HG03432 (cell line): ENCODE measurements around the gene PRKN.

Experiments
- ATAC-seq: cut with Tn5 transposase; IDR thresholded peaks from one replicate; pipeline ENCODE4 v1.9.1; 2021; ENCODE audit warnings: mild to moderate bottlenecking, moderate library complexity; ENCODE audit not compliant: unreplicated experiment

Gene PRKN

DNA sequence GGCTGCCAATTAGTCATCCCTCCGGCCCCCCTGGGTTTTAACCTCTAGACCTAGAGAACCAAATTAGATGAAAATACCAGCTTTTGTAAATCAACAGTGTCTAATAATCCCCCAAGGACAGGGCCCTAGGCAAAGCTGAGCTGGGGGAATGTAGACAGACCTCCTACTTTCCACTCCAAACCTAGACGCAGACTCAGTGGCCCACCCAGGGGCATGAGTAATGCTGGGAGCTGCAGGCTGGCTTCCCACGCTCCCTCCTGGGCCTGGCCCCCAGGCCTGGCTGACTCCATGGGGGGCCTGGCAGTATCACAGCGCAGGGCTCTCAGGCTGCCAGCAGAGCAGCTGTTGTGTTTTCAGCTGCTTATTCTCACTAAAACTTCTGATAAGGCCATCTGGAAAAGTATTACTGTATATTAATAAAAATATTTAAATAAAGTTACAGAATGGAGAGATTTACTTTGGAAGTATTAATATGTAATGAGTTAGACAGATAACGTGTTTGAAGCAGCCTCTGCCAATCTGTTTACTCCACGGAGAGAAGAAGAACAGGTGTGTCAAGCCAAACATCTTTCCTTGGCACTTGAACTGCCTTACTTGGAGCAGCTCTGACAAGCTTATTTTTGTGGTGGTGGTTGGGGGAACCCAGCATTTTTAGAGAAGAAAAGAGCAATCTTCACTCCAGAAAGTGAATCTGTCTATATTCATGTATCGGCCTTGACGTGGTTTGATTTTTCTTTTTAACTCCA is 1309.7 kb downstream of the PRKN start:
- peak; percentile 27 for ATAC-seq

DNA sequence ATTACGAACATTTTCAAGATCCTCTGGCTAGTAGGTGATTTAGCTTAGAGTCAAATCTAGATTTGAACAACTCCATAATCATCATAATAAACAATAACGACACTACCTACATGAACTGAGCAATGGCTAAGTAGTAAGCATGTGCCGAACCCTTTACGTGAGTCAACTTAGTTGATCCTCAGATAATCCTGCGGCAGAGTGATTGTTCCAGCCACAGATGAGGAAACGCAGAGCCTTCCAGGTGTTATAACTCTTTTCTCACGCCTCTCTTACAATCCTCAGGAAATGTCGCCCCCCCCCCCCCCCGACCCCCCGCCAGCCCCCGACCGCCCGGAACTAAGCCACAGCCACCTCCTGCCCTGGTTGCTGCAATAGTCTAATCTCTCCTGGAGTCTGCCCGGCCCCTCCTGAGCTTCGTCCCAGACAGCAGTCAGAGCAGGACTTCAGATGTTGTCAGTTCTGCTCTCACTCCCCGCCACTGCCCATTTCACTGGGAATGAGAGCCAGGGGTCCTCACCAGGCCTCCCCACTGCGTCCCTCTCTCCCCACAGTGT is 1312.2 kb downstream of the PRKN start:
- ATAC-seq = no peak

DNA sequence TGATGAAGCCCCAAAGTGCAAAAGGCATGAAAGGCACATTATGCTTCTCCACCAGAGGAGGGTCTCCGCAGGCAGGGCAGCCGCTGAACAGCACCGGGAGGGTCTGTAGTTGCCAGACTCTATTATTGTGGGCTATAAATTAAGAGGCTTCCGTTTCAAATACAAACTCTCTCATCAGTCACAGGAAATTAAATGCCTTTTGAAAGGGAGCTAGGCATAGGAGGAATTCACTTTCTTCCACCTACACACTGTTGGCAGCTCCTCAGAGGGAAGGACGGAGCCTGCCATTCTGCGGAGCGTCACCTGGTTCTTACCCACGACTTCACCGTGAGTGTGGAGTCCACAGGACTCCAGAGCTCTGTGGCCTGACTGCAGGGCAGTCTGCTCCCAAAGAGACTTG is 1312.9 kb downstream of the PRKN start:
- ATAC-seq = no peak

DNA sequence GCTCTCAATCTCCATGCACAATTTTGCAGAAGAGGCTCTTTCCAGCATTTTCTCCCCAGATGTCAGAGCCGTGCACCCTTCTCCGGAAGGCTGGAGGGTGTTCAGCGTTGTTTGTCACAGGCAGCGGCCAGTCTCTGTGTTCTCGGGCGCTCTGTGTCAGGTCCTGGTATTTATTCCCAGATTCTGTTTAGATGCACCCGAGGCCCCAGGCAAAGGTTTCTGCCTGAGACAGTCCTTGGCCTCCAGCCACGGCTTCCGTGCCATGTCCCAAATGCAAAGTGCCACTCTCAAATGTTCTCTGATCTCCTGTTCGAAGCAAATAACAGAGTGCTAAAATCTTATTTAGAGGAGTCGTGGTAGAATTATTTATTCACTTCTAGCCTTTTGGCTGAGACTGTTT is 1313.4 kb downstream of the PRKN start:
- no peak for ATAC-seq

DNA sequence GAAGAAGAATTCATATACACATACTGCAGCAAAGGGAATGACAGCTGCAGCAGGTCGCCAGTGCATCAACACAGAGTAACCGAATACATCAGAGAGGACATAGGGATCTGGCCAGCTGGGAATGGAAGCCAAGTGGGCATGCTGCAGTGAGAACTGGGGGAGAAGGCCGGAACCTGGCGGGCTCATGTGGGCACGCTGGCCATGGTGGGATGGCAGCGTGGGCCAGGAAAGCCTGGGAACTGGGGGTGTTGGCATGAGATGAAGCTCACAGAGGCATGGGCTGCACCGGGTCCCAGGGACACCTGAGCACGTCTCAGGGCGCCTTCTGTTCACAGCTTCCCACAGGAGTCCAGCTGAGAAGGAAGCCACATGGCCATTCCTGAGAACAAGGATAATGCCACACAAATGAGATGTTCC is 1314.2 kb downstream of the PRKN start:
- ATAC-seq = no peak

DNA sequence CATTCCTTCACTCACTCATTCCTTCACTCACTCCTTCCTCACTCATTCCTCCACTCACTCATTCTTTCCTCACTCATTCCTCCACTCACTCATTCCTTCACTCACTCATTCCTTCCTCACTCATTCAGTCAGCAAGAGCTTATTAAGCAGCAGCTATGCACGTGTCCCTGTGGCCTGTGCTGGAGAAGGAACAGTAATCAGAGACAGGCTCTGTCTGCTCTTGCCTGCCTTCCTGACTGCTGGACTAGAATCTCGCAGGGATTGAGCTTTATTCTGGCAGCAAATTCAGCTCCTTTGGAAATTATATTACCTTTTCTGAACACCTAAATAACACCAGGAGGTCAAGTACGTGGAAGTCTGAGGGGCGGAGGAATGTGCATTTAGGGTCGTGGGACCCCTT is 1314.8 kb downstream of the PRKN start:
- no peak for ATAC-seq

DNA sequence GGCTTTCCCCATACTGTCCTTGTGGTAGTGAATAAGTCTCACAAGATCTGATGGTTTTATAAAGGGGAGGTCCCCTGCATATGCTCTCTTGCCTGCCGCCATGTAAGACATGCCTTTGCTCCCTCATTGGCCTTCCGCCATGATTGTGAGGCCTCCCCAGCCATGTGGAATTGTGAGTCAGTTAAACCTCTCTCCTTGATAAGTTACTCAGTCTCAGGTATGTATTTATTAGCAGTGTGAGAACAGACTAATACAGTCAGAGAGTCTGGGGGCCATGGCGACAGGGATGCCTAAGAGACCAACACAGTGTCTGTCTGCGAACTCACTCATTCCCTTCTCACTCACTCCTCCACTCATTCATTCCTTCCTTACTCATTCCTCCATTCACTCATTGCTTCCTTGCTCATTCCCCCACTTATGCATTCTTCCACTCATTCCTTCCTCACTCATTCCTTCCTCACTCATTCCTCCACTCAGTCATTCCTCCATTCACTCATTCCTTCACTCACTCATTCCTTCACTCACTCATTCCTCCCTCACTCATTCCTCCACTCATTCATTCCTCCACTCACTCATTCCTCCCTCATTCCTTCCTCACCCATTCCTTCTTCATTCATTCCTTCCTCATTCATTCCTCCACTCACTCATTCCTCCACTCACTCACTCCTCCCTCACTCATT is 1316.2 kb downstream of the PRKN start:
- no peak for ATAC-seq

DNA sequence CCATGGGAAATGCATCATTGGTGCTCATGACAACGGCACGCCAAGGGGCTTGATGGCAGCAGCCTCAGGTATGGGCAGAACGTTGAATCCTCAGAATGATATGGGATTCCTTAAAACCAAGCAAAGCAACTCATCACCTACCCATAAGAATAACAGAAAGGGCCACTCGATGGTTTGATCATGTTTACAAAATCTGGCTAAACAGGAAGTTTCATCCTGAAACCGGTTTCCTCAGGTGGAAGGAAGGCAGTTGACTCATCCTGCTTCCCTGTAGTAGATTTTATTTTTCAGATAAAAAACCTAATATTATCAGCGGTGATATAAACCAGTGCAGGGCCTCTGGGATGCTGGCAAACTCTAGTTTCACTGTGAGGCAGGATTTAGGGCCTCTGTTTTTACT is 1316.8 kb downstream of the PRKN start:
- ATAC-seq = no peak

DNA sequence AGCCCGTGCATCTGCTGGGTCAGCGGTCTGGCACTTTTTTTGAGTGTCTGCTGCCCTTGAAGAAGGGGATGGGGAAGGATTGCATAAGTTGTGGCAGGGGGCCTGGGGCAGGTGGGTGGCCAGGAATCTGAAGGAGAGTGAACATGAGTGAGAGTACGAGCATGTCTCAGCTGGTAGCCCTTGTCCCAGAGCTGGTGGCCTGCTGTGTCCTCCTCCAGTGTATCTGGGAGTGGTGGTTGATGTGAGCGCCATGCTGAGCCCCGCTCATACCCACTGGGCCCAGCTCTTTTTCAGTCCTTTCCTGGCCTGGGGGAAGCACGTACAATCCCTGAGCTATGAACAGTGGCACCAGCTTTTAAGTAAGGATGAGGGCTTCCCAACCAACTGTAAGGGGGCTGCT is 1317.5 kb downstream of the PRKN start:
- no peak for ATAC-seq

DNA sequence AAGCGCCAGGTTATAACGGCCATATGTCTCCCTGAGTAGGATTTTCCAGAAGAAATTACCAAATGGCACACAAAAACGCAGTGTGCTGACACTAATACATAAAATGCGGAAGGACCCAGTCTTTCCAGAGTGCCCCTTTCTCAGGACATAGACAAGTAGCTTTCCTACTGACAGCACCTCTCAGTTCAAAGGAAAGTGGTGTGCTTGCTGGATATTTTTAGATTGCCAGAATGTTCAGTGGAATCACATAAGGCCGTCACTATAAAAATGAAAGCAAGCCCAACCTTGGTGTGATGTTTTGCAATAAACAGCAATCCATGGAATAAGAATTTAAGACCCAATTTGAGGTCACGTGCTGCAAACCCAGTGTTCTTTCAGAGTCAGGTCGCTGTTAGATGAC is 1318.2 kb downstream of the PRKN start:
- no peak for ATAC-seq

DNA sequence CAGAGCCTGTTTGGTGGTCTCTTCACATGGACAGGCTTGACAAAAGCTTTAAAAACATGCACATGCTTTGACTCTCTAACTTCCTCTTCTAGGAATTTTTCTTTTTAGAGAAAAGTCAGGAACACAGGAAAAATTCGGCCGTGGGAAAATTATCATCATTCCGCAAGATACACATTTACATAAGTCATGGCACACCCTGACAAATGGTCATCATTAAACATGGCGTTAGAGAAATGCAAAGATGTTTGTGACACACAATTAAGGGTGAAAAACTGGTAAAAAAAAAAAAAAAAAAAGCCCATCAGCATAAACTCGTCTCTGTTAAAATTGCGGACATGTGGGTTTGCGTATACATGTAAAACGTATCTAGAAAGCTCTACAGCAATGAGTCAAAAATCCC is 1319.5 kb downstream of the PRKN start:
- no peak for ATAC-seq

DNA sequence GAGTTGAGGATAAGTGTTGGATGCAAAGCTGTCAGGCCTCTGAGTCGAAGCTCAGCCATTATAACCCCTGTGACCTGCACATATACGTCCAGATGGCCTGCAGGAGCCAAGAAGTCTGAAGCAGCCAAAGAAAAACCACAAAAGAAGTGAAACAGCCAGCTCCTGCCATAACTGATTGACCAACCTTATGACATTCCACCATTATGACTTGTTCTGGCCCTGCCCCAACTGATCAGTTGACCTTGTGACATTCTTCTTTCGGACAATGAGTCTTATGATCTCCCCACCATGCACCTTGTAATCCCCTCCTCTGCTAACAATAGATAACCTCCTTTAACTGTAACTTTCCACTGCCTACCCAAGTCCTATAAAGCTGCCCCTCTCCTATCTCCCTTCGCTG is 1320.0 kb downstream of the PRKN start:
- peak; percentile 62 for ATAC-seq

DNA sequence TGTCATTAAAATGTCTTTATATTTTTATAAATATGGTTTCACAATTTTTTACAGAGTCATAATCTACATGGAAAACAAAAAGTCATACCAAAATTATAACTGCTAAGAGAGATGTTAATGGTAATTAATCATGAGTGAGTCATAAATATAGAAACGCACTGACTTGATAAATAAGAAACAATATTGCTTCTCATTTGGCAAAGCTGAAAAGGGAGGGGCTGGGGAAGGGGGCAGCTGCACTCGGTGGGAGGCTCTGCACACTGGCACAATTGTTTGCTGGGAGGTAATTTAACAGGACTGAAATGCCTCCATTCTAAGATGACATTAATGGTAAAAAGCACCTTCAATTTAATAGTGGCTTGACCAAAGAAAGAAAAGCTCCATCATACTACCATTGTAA is 1320.5 kb downstream of the PRKN start:
- no peak for ATAC-seq

DNA sequence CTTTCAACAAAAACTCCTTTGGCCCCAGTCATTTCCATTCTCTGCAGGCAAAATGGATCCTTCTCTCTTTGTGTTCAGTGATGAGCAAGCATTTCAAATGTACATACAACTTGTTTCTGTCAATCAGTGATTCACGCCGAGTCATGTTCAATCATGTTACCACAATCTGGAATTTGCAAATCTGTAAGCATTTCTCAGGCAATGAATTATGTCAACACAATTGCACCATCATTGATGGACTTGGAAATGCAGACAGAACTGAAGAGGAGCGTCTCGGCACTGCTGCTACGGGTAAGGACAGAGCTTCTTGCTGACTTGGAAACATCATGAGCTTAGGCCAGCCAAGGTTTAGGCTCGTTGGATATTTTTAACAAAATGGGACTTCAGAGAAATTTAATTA is 1320.9 kb downstream of the PRKN start:
- no peak for ATAC-seq

DNA sequence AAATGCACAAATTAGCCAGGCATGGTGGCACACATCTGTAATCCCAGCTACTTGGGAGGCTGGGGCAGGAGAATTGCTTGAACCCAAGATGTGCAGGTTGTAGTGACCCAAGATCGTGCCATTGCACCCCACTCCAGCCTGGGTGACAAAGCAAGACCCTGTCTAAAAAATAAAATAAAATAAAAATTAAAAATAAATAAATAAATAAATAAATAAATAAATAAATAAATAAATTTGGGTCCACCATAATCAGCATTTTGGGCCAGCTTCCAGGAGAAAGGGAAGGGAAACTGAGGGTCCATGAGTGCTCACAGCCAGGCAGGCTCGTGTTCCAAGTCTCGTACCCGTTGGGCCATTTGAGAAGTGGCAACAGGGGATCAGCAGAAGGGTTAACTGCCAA is 1322.1 kb downstream of the PRKN start:
- ATAC-seq = no peak

DNA sequence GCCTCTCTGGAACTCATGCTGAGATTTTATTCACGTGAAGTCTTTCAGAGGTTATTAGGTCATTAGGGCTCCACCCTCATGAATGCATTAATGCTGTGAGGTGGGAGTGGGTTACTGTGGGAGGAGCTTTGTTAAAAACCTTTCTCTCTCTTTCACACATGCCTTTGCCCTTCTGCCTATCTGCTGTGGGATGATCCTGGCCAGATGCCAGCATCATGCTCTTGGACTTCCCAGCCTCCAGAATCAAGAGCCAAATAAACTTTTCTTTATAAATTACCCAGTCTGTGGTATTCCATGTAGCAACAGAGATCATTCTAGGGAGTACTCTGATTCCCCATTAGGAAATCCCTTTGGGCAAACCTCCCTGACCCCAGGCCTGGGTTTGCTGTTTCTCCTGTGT is 1323.8 kb downstream of the PRKN start:
- ATAC-seq = no peak

DNA sequence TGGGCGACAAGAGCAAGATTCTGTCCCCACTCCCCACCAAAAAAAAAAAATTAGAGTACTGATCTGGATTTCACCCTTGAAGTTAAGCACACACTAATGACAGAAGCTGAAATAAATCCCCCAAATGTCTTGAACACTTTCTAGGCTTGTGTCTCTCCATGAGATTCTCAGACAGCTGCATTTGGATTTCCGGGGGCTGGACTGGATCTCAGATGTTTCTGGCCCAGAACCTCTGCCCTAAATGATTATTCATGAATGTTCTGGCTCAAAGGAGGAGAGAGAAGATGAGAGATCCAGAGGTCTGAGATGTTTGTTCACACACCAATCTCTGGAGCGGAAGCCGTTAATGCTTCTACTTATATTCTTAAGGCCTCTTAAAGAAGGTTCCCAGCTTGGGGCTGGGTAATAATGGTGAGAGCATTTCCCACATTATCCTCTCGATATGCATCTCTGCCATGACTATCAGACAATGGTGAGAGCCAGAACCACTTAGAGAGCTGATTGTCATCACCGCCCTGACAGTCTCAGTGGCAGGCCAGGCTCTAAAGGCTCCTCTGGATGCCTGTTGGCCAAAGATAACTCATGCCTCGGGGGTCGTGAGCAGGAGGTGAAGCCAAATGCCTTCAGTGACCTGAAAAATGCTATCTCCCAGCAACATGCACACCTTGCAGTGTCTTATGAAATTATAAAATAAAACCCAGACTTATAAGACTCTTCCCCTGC is 1325.8 kb downstream of the PRKN start:
- no peak for ATAC-seq

DNA sequence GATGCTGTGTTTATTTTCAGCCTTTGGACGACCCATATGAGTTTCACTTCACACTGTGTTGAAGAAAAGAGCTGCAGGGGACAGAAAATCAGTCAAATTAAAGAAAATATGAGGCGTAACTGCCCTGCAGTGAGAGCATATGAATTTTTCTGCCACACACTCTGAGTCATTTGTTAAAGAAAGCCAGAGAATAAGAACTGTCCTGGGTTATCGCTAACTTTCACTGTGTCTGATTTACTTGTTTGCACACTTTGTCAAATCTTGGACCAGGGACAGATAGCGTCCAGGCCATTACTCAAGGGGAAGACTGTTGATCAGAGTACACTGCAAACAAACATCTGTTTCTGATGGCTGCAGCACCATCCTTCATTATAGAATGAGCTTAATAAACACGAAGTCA is 1326.9 kb downstream of the PRKN start:
- no peak for ATAC-seq

DNA sequence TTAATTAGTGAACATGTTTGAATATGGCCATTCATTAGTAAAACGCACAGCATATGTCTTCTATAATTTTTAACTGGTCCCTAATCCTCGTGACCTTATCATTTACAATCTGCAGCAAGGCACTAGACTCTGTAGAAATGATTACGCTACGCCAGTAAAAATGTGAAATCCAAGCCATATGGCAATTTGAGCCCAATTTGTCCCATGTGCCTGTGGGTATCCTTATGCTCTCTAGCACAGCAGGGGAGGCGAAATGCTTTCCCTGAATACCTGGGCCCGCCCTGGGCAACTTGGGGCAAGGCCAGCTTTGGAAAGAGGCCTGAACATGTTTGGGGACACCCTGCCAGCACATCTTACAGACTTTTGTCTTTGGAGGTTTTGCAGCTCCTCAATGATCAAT is 1331.0 kb downstream of the PRKN start:
- no peak for ATAC-seq

DNA sequence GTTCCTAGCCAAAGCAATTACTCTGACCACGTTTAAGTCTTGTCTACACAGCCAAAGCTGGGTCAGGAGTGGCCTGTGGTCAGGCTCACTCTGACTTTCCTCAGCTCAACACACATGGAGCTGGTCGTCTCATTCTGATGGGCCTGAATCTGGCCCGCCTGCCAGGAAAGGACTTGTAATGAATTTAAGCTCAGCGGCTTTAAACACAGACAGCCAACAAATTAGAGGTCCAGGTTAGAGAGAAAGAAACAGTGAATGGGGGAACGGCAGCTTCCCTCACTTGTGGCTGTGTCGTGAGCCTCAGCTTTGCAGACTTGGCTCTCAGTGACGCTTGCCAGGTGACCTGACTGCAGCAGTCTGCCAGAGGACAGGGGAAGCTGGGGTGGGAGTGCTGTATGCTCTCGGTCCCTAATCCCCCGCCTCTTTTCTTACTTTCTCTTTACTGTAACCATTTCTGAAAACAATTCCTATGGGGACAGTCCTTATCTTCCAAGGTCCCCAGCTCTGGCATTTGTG is 1331.8 kb downstream of the PRKN start:
- ATAC-seq = no peak

DNA sequence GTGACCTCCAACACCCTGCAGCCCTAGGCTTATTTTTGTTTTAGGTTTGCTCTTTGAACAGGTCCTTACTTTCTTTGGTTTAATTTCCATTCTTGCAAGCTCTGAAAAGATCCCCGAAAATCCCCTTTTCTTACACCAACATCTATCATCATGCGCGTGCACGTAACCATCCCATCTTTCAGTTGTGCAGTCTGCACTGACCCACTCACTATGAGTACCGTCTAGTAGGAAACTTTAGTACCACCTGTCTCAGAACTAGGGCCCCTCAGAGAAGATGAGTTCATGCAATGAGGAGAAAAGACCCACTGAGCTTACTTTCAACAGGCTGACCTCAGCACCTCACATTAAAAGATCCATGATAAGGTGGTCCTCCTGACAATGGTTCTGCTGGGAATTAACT is 1333.1 kb downstream of the PRKN start:
- no peak for ATAC-seq
